B cell (primary cell): Measurements from ENCODE around the gene BCL11A. TPM values are rescaled to one million over a fixed set of nuclear protein-coding genes. Genes with fewer than 3 reads are reported as not detected.

Experiments used
- ATAC-seq: fragments of 200-7000 bp; cut with Tn5 transposase; one replicate; pipeline ENCODE4 v1.10.0; 2021; ENCODE audit warnings: low read depth, mild to moderate bottlenecking, moderate number of reproducible peaks, moderate library complexity
- CTCF ChIA-PET: fragments of 350-600 bp; sonication (Branson Sonifier 250); formaldehyde crosslinking; loops from one replicate; lab custom pipeline; 2021; ENCODE audit warnings: antibody characterized with exemption, inconsistent platforms; lab: Charles Lee
- POLR2A ChIA-PET: fragments of 350-600 bp; sonication (Branson Sonifier 250); formaldehyde crosslinking; loops from one replicate; lab custom pipeline; 2021; ENCODE audit warnings: antibody characterized with exemption; lab: Charles Lee
- DNase-seq: peaks from one replicate; pipeline ENCODE4 v3.0.0; 2013
- H2AFZ ChIP-seq: 2 replicates; pipeline ENCODE4 v1.6.1; 2012; ENCODE audit warnings: mild to moderate bottlenecking, low read depth, low read length; ENCODE audit not compliant: insufficient read depth, poor library complexity, severe bottlenecking
- H3K27ac ChIP-seq, 2 donors: 1 replicate in 1 of 2; 2 replicates in 1 of 2; pipeline ENCODE4 v1.5.1; 2012 to 2013; ENCODE audit warnings: low read length in 2 of 2, mild to moderate bottlenecking in 2 of 2, moderate library complexity in 1 of 2
- H3K27me3 ChIP-seq, 4 experiments: fragments of 200-600 bp in 1 of 4; sonication (generic) in 1 of 4; replicated peaks in 1 of 4; 1 replicate in 2 of 4; 2 replicates in 2 of 4; pipeline versions ENCODE4 v1.6.1 to v1.7.0; 2013 to 2016; ENCODE audit warnings: low read length in 3 of 4, mild to moderate bottlenecking in 2 of 4, mixed read lengths in 1 of 4, moderate library complexity in 1 of 4; ENCODE audit not compliant: insufficient read depth in 4 of 4, control insufficient read depth in 3 of 4; ENCODE audit errors: control extremely low read depth in 1 of 4
- H3K36me3 ChIP-seq, 2 experiments: replicated peaks in 1 of 2; 1 replicate in 1 of 2; 2 replicates in 1 of 2; pipeline versions ENCODE4 v1.6.1 to v1.7.1; 2013; ENCODE audit warnings: low read length in 1 of 2; ENCODE audit not compliant: insufficient read depth in 2 of 2, control insufficient read depth in 1 of 2; ENCODE audit errors: control extremely low read depth in 1 of 2, extremely low read depth in 1 of 2
- H3K4me1 ChIP-seq, 2 donors: fragments of 200-600 bp in 1 of 2; sonication (generic) in 1 of 2; 1 replicate in 1 of 2; 2 replicates in 1 of 2; pipeline versions ENCODE4 v1.5.1 to v1.6.1; 2013 to 2017; ENCODE audit warnings: low read length in 2 of 2; ENCODE audit not compliant: control insufficient read depth in 2 of 2, insufficient read depth in 2 of 2
- H3K4me2 ChIP-seq: replicated peaks from 2 replicates; pipeline ENCODE3; 2012; ENCODE audit warnings: mild to moderate bottlenecking, low read depth, low read length; ENCODE audit not compliant: poor library complexity, severe bottlenecking
- H3K4me3 ChIP-seq, 5 experiments: fragments of 200-600 bp in 1 of 5; sonication (generic) in 1 of 5; 1 replicate in 3 of 5; 2 replicates in 2 of 5; pipeline versions ENCODE4 v1.5.1 to v1.7.0; 2011 to 2016; ENCODE audit warnings: low read length in 4 of 5, mild to moderate bottlenecking in 4 of 5, low read depth in 2 of 5, control low read depth in 1 of 5, moderate library complexity in 1 of 5; ENCODE audit not compliant: insufficient read depth in 1 of 5; ENCODE audit errors: control extremely low read depth in 1 of 5, extremely low read depth in 1 of 5
- H3K79me2 ChIP-seq: fragments of 200-600 bp; sonication (generic); one replicate; pipeline ENCODE4 v1.6.0; 2016; ENCODE audit warnings: low read length; ENCODE audit not compliant: control insufficient read depth, insufficient read depth
- H3K9ac ChIP-seq: fragments of 200-600 bp; sonication (generic); 2 replicates; pipeline ENCODE4 v1.6.1; 2017; ENCODE audit warnings: mild to moderate bottlenecking, low read length, moderate library complexity
- H3K9me3 ChIP-seq, 3 donors: one replicate each; pipeline versions ENCODE4 v1.6.1 to v1.7.1; 2013; ENCODE audit warnings: low read length in 2 of 3; ENCODE audit not compliant: control insufficient read depth in 2 of 3, insufficient read depth in 1 of 3; ENCODE audit errors: control extremely low read depth in 1 of 3
- H4K20me1 ChIP-seq: 2 replicates; pipeline ENCODE4 v1.6.0; 2012; ENCODE audit warnings: mild to moderate bottlenecking, low read length; ENCODE audit not compliant: insufficient read depth, control insufficient read depth, poor library complexity, severe bottlenecking
- H3K27ac Mint-ChIP-seq: one replicate; pipeline ENCODE4 v1.8.0; 2021; ENCODE audit warnings: mixed read lengths
- H3K27me3 Mint-ChIP-seq: one replicate; pipeline ENCODE4 v1.8.0; 2021; ENCODE audit warnings: mixed read lengths
- H3K4me1 Mint-ChIP-seq: one replicate; pipeline ENCODE4 v1.8.0; 2021; ENCODE audit warnings: mixed read lengths
- H3K4me3 Mint-ChIP-seq: one replicate; pipeline ENCODE4 v1.8.0; 2021; ENCODE audit warnings: mixed read lengths
- H3K9me3 Mint-ChIP-seq: one replicate; pipeline ENCODE4 v1.8.0; 2022; ENCODE audit warnings: mixed read lengths; ENCODE audit not compliant: insufficient read depth
- CTCF ChIP-seq: fragments of 200-600 bp; IDR thresholded peaks from one replicate; pipeline ENCODE4 v1.8.0; 2022; ENCODE audit warnings: antibody characterized with exemption, mild to moderate bottlenecking
- EZH2 ChIP-seq: IDR thresholded peaks from 2 replicates; pipeline ENCODE4 v1.6.1; 2012; ENCODE audit warnings: borderline replicate concordance, low read depth, mild to moderate bottlenecking, moderate library complexity, low read length; ENCODE audit not compliant: insufficient read depth, poor library complexity, severe bottlenecking
- WGBS: methylation state at CpG from one replicate; pipeline ENCODE4 v1.1.5; 2013; ENCODE audit warnings: missing lambda C conversion rate; ENCODE audit not compliant: insufficient coverage; 5-methylcytosine and 5-hydroxymethylcytosine counted together
- intact Hi-C: fragments of 100-400 bp; cut with micrococcal nuclease; formaldehyde crosslinking; loops from one replicate; pipeline ENCODE4 v1.10.0; 2022
- polyA plus RNA-seq: library from polyadenylated mRNA; depleted of rRNA; stranded (reverse); fragments of >200 nt; gene quantifications from 2 replicates; pipeline ENCODE4 v1.2.3, GENCODE V29; 2012
- total RNA-seq, 2 donors: library from RNA; stranded (reverse); fragments of 120-200 nt in 1 of 2; gene quantifications; 1 replicate in 1 of 2; 2 replicates in 1 of 2; pipeline versions ENCODE4 v1.2.3 to v1.2.4, GENCODE V29; 2013 to 2022

Gene BCL11A
- total and polyA plus RNA-seq, 2 donors (not counting 1 experiment from before 2014, with no cell fraction given) = 81.8 to 383 TPM

- under 1% methylated on average over 40 of the region's 40 CpGs for WGBS
- Histone ChIP-seq H3K4me1 (peaks cover 39 to 45% of the 10 kb centered on the region in 2 donors), H3K36me3 (peaks cover 9 to 36% of the 10 kb centered on the region in 2 experiments), H3K79me2 (peaks cover 92% of the 10 kb centered on the region), H3K9ac (peak overlapping the region; percentile 90), H3K4me2 (peak overlapping the region; percentile 92), H3K9me3 (no peaks in the 10 kb centered on the region), H2AFZ (peak overlapping the region; percentile 74), H3K27ac (peak overlapping the region; percentile 77 to 91), H3K4me3 (peak overlapping the region; percentile 78 to 98 (median 88)), H4K20me1 (peaks cover 46% of the 10 kb centered on the region), H3K27me3 (no peaks in the 10 kb centered on the region)
- Mint-ChIP-seq H3K27ac (peak overlapping the region; percentile 91), H3K27me3 (no peaks in the 10 kb centered on the region), H3K4me1 (peaks cover 46% of the 10 kb centered on the region), H3K9me3 (no peaks in the 10 kb centered on the region), H3K4me3 (peak overlapping the region; percentile 97)
- ATAC-seq (no peak), DNase-seq (no peak)
- CTCF ChIA-PET = interaction anchor here (0.6 to 4.4 kb wide), 72 partner anchors 9 to 1787 kb away, joined by 3 to 46 read pairs (median 5); no protein-coding TSS in a partner anchor
- POLR2A ChIA-PET = interaction anchor here (0.6 to 3.6 kb wide), 17 partner anchors 9 to 1248 kb away, joined by 3 to 64 read pairs (median 6); no protein-coding TSS in a partner anchor
- no peak for TF ChIP-seq CTCF
- TF ChIP-seq EZH2 = no peak
- intact Hi-C loops = loop anchor here (2.0 kb wide), 3 partner anchors 17 to 53 kb away; no protein-coding TSS in a partner anchor
Observed at GRCh38 chr2:60549238-60549927, 4.1 kb downstream of the BCL11A start.

DNA sequence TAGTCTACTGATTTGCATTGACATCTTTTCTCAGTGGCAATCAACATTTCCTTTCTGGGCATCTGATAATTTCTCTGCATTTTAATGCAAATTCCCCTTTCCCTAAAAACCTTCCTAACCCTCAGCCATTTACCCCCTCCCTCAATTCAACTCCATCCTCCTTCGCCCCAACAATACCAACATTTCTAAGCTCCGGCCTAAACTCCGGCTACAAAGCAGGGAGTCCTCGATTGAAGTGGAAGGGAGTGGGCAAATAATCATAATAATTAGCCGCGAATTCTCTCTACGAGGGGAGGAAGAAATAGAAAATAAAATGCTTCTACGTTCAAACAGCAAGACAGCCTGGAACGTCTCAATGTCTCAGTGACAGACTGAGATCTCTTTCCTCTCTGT, 4.6 kb downstream of the BCL11A start:
- peak overlapping the region; percentile 92 for H3K4me2 ChIP-seq
- ChIA-PET CTCF (interaction anchor here (1.2 to 4.4 kb wide), 24 partner anchors 9 to 1246 kb away, joined by 3 to 46 read pairs (median 10); no protein-coding TSS in a partner anchor), POLR2A (interaction anchor here (1.5 to 3.6 kb wide), 3 partner anchors 22 to 197 kb away, joined by 3 to 64 read pairs (median 3); no protein-coding TSS in a partner anchor)
- H3K4me1 ChIP-seq = peaks cover 44 to 50% of the 10 kb centered on the region in 2 donors
- no peak for TF ChIP-seq EZH2
- TF ChIP-seq CTCF = no peak
- peaks cover 51% of the 10 kb centered on the region for H3K4me1 Mint-ChIP-seq
- H4K20me1 ChIP-seq = peaks cover 52% of the 10 kb centered on the region
- H2AFZ ChIP-seq = peak overlapping the region; percentile 74
- peaks cover 9 to 41% of the 10 kb centered on the region in 2 experiments for H3K36me3 ChIP-seq
- peak overlapping the region; percentile 78 to 98 (median 88) for H3K4me3 ChIP-seq
- H3K79me2 ChIP-seq = peaks cover 95% of the 10 kb centered on the region
- H3K9ac ChIP-seq = peak overlapping the region; percentile 90
- H3K27ac ChIP-seq = peak overlapping the region; percentile 77 to 91
- ATAC-seq (no peak), DNase-seq (no peak)
- H3K9me3 Mint-ChIP-seq = no peaks in the 10 kb centered on the region
- intact Hi-C loops = loop anchor here (2.0 kb wide), 3 partner anchors 16 to 52 kb away; no protein-coding TSS in a partner anchor
- H3K9me3 ChIP-seq = no peaks in the 10 kb centered on the region
- H3K4me3 Mint-ChIP-seq = peak overlapping the region; percentile 97
- WGBS = no CpG with 5 or more reads among the region's 9 CpGs
- H3K27me3 ChIP-seq = no peaks in the 10 kb centered on the region
- no peaks in the 10 kb centered on the region for H3K27me3 Mint-ChIP-seq
- H3K27ac Mint-ChIP-seq = peak overlapping the region; percentile 91
